CD4-positive, alpha-beta T cell treated with Interleukin-2 at 100 ng/mL for 4 hours (primary cell): Measurements from ENCODE around the gene PKD1L1.
"Not testable (repeated sequence)": the region's sequence is repeated elsewhere in the genome, so short reads cannot be mapped to it uniquely, and the experiment has no call there.

Source experiments
- DNase-seq: peaks from one replicate; pipeline ENCODE4 v3.0.0-alpha.2; 2020; ENCODE audit warnings: low spot score

Gene PKD1L1

DNA sequence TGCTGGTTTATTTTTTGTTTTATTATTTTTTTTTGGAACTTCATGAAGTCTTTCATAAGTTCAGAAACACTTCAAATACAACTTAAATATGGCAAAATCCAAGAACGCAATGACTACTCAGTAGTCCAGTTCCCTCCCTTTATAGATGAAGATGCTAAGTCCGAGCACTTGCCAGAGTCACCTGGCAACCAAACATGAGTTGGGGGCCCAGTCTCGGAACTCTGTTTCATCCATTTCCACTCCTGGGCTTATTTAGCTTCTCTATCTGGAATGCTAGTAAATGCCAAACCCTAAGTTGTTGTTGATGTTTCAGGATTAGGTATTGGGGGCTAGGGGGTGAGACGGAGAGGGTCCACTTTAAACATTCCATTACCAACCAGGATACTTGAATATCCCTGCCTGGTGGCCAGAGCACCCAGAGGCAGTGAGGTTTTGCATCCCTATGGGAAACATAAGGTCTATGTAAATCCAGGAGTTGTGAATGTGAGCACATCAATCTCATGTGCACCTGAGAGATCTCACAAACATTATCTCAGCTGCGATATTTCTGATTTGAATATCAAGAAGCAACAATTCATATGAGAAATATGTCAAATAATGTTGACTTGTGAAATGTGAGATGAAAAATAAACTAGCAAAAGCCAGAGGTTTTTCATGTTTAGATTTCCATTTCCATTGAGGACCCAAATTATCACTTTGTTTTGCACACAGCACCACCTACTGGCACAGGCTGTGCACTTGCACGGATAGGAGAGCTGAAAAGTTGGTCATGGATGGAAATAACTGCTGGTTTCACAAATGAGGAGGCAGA lies 129.3 kb downstream of the PKD1L1 start:
- peak; percentile 27 for DNase-seq

GRCh38 chr7:47817917-47818316 lies 130.3 kb downstream of the PKD1L1 start:
- DNase-seq, result no peak

GRCh38 chr7:47816647-47817046 lies 131.6 kb downstream of the PKD1L1 start:
- no peak for DNase-seq

DNA sequence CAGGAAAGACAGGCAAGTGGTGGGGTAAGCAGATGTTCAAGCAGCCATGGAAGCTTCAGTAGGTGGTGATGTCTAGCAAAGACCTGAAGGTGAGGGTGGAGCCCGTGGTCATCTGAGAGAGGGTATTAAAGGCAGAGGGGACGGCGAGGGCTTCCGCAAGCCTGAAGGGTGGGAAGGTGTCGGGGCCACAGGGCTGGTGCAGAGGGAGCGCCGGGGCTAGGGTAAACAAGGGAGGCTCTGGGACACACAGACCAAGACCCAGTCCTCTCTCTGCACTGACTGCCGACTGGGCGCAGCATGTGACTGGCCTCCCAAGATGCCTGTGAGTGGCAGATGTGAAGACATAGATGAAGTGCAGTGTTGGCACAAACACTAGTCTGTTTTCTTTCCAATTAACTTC lies 132.4 kb downstream of the PKD1L1 start:
- DNase-seq, result no peak

GRCh38 chr7:47814905-47815613 lies 133.2 kb downstream of the PKD1L1 start:
- no peak for DNase-seq

- DNase-seq, result no peak
These were observed 134.5 kb downstream of the PKD1L1 start for GRCh38 chr7:47813620-47814260.

DNA sequence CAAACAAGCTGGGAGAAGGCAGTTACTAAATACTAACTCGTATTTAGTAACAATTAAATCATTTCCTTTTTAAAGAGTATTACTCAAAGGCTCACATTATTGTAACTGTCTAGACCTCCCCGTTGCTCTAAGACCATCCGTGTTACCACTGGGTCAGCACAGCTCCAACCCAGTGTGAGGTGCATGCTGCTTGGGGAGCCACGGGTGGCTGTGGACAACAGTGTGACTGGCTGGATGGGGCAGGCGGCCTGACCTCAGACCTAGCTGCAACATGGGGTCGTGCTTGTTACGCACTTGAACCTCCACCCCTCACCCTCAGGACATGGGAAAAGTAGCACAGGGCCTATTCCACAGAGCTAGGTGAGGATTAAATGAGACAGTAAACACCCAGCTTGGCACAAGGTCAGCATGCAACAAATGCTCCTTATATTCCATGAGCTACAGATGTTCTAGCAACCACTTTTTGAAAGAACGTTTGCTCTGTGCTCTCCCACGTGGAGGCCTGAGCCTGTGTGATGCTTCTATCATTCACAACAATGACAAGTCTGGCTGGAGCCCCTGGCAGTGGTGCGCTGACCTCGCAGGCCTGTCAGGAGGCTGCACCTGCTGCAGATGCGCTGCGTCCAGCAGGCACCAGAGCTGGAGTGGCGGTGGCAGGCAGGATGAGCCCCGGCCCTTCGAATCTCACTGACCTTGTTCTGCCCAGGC lies 135.7 kb downstream of the PKD1L1 start:
- no peak for DNase-seq

- no peak for DNase-seq
These were observed 136.5 kb downstream of the PKD1L1 start for GRCh38 chr7:47811632-47812380.

GRCh38 chr7:47809387-47809786 lies 138.9 kb downstream of the PKD1L1 start:
- no peak for DNase-seq

DNA sequence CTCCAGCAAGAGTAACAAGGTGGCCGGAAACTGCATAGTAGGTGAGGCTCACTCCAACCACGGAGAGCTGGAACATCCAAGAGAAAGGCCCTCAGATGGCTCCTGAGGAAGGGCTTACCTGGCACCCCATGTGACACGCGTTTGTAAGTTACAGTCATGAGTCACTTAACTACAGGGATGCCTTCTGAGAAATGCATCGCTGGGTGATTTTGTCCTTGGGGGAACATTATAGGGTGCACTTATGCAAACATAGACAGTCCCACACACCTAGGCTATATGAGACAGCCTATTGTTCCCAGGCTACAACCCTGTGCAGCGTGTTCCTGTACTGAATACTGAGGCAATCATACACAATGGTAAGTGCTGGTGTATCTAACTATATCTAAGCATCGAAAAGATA lies 139.9 kb downstream of the PKD1L1 start:
- DNase-seq, result no peak

- no peak for DNase-seq
These were observed 140.5 kb downstream of the PKD1L1 start for GRCh38 chr7:47807756-47808155.

GRCh38 chr7:47807126-47807525 lies 141.1 kb downstream of the PKD1L1 start:
- DNase-seq, result no peak

GRCh38 chr7:47806701-47807103 lies 141.6 kb downstream of the PKD1L1 start:
- no peak for DNase-seq

DNA sequence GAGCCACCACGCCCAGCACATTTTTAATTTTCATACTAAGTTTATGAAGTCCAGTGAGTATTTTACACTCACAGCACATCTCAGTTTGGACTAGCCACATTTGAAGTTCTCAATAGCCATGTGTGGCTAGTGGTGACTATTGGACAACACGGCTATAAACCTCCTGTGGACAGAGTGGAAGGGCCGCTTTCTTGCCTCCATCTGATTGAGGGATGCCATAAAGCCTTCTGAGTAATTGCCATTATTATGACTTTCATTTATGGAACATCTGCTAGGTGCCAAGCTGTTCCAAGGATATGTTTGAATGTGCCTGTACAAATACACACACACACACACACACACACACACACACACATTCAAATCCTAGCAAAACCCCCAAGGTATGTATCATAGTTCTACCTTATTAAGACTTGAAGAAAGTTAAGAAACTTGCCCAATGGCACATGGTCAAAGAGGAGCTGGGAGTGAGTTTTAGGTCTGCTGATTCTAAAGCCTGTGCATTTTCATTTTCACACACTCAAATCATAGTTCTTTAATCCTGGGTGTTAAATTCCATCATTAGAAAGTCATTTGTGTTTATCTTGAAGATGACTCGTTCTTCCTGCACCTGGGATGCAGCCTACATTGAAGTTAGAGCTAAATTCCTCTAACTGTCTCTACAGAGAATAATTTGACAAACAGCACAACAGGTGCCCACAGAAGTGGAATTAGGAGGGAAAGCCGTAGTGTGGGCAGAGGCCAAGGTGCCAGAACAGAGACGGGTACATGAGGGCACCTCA lies 143.3 kb downstream of the PKD1L1 start:
- DNase-seq, result no peak

GRCh38 chr7:47803846-47804245 lies 144.4 kb downstream of the PKD1L1 start:
- no peak for DNase-seq

DNA sequence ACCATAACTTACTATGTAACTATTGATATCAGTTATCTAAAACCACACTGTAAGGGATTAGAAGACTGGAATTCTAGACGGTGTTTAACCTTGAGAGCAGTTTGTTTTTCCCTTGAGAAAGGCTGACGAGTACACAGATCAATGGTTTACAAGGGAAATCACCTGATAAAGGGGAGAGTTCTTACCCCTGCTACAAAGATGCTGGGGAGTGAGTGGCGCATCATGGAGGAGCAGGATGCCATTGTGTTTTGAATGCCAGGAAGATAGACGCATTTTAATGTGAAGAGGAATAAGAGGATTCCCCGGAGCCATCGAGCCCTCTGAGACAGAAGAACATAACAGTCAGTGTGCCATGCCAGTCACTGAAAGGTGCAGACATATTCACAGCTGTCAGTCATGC lies 145.2 kb downstream of the PKD1L1 start:
- DNase-seq, result no peak

GRCh38 chr7:47801423-47801822 lies 146.8 kb downstream of the PKD1L1 start:
- no peak for DNase-seq

DNA sequence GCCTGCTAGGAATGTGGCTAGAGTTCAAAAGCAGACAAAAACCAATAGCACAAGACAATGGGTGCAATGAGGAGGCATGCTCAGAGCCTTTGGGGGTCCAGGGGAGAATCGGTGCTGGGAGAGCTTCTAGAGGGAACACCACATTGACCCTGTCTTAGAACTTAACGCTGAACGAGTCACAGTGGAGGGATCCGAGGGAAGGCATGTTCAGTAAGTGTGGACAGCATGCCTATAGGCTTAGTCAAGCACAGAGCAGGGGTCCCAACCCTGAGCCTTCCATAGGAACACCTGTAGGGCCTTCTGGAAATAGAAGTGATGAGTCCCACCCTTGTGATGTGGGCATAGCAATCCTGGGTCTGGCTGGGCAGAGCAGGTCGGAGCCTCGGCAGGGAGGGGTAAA lies 148.7 kb downstream of the PKD1L1 start:
- no peak for DNase-seq

DNA sequence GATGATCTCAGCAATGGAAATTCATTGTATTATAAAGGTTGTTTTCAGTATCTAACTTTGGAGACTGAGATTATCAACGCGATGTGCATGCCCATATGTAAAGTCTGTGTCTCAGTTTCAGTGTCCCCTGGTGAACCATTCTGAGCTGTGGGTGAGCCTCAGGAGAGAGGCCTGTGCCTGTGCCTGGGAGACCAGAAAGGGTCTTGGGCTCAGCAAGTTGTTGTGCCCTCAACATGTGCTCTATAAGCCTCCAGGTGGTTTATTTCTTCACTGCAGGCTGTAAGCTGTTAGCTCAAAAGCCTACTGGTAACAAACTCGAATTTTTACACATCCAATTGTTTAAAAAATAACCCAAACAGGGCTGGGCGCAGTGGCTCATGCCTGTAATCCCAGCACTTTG lies 151.9 kb downstream of the PKD1L1 start:
- DNase-seq, result no peak

GRCh38 chr7:47795631-47796030 lies 152.6 kb downstream of the PKD1L1 start:
- DNase-seq, result no peak

- DNase-seq, result not testable (repeated sequence)
These were observed 153.1 kb downstream of the PKD1L1 start for GRCh38 chr7:47795126-47795525.
